PC-9 (cell line): ENCODE data around the gene GLTP. TPM values are rescaled to one million over a fixed set of nuclear protein-coding genes. Genes with fewer than 3 reads are reported as not detected.

ENCODE experiments used
- BruUV-seq: library from RNA; stranded (reverse); fragments of 400-500 nt; replicated peaks from 2 replicates; lab custom pipeline; 2021; lab: Mats Ljungman, UMichigan
- CTCF ChIA-PET: fragments of 300-600 bp; sonication (Branson Sonifier 250); formaldehyde crosslinking; loops from one replicate; lab custom pipeline; 2022; ENCODE audit warnings: antibody characterized with exemption; lab: Charles Lee
- POLR2A ChIA-PET: fragments of 300-600 bp; sonication (Branson Sonifier 250); formaldehyde crosslinking; loops from one replicate; lab custom pipeline; 2022; ENCODE audit warnings: antibody characterized with exemption; ENCODE audit not compliant: unreplicated experiment; lab: Charles Lee
- DNase-seq, 2 experiments: peaks; one replicate each; pipeline versions ENCODE4 v3.0.0 to v3.0.0-alpha.2; 2015 to 2022; ENCODE audit warnings: mixed read lengths in 1 of 2
- H2AFZ ChIP-seq: fragments of 200-600 bp; sonication (generic); 2 replicates; pipeline ENCODE4 v1.8.1; 2017; ENCODE audit warnings: antibody characterized with exemption
- H3F3A ChIP-seq: fragments of 200-600 bp; sonication (generic); 2 replicates; pipeline ENCODE4 v1.8.1; 2017; ENCODE audit warnings: antibody characterized with exemption, mild to moderate bottlenecking, low read depth; ENCODE audit not compliant: insufficient read depth
- H3K27ac ChIP-seq: fragments of 200-600 bp; sonication (generic); 2 replicates; pipeline ENCODE4 v1.6.1; 2016; ENCODE audit warnings: mixed run types
- H3K27me3 ChIP-seq: fragments of 200-600 bp; sonication (generic); 2 replicates; pipeline ENCODE4 v1.6.1; 2016; ENCODE audit warnings: low read depth, mixed run types; ENCODE audit not compliant: insufficient read depth
- H3K36me3 ChIP-seq: fragments of 200-600 bp; sonication (generic); 2 replicates; pipeline ENCODE4 v1.6.1; 2016; ENCODE audit warnings: low read depth, mixed run types
- H3K4me1 ChIP-seq: fragments of 200-600 bp; sonication (generic); replicated peaks from 2 replicates; pipeline ENCODE4 v1.6.1; 2016; ENCODE audit warnings: mixed run types; ENCODE audit not compliant: insufficient read depth
- H3K4me2 ChIP-seq: fragments of 200-600 bp; sonication (generic); 2 replicates; pipeline ENCODE4 v1.6.1; 2017; ENCODE audit warnings: mixed run types
- H3K4me3 ChIP-seq: fragments of 200-600 bp; sonication (generic); 2 replicates; pipeline ENCODE4 v1.6.1; 2016; ENCODE audit warnings: mixed run types
- H3K79me2 ChIP-seq: fragments of 200-600 bp; sonication (generic); 2 replicates; pipeline ENCODE4 v1.6.1; 2017; ENCODE audit warnings: low read depth, mixed run types
- H3K9me2 ChIP-seq: fragments of 200-600 bp; sonication (generic); 2 replicates; pipeline ENCODE4 v1.8.1; 2017; ENCODE audit warnings: mild to moderate bottlenecking; ENCODE audit not compliant: insufficient read depth
- H3K9me3 ChIP-seq: fragments of 200-600 bp; sonication (generic); 2 replicates; pipeline ENCODE4 v1.8.1; 2016; ENCODE audit warnings: low read depth; ENCODE audit not compliant: insufficient read depth
- H4K20me1 ChIP-seq: fragments of 200-600 bp; sonication (generic); 2 replicates; pipeline ENCODE4 v1.8.1; 2017; ENCODE audit not compliant: insufficient read depth
- EZH2 ChIP-seq: fragments of 200-600 bp; sonication (generic); IDR thresholded peaks from 2 replicates; pipeline ENCODE4 v1.8.0; 2017; ENCODE audit warnings: antibody characterized with exemption, low read depth
- intact Hi-C: fragments of 100-400 bp; cut with micrococcal nuclease; formaldehyde crosslinking; loops from one replicate; pipeline ENCODE4 v1.10.0; 2022; ENCODE audit not compliant: unreplicated experiment
- total RNA-seq: library from RNA; stranded (reverse); gene quantifications from 2 replicates; pipeline ENCODE4 v1.2.3, GENCODE V29; 2021
- TF ChIP-seq, protein P1 (sequence below): fragments of 200-600 bp; sonication (generic); conservative IDR thresholded peaks from 2 replicates; pipeline ENCODE4 v1.6.1; 2017; ENCODE audit warnings: mixed run types, antibody characterized with exemption, mild to moderate bottlenecking, moderate library complexity

The GLTP gene
- total RNA-seq, 1 experiment from 2014 or later, result 30.3 TPM

DNA sequence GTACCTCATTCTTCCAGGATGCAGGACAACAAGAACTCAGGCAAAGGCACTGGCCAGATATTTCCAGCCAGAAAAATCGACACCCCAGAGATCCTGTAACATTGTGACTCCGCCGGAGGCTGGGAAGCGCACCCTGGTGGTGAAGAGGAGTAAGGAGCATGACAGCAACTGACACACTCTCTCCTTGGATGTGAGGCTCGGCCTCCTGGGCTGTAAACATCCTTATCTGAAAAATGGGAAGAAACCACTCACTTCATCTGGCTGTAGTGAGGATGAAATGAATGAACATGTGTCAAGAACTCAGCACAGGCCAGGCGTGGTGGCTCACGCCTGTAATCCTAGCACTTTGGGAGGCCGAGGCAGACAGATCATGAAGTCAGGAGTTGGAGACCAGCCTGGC lies 47.3 kb upstream of the GLTP start:
- intact Hi-C loops, result loop anchor here (2.0 kb wide), 1 partner anchor 75 kb away; no protein-coding TSS in a partner anchor
- no peaks in the 10 kb centered on the region for H3K79me2 ChIP-seq
- TF ChIP-seq, protein P1, sequence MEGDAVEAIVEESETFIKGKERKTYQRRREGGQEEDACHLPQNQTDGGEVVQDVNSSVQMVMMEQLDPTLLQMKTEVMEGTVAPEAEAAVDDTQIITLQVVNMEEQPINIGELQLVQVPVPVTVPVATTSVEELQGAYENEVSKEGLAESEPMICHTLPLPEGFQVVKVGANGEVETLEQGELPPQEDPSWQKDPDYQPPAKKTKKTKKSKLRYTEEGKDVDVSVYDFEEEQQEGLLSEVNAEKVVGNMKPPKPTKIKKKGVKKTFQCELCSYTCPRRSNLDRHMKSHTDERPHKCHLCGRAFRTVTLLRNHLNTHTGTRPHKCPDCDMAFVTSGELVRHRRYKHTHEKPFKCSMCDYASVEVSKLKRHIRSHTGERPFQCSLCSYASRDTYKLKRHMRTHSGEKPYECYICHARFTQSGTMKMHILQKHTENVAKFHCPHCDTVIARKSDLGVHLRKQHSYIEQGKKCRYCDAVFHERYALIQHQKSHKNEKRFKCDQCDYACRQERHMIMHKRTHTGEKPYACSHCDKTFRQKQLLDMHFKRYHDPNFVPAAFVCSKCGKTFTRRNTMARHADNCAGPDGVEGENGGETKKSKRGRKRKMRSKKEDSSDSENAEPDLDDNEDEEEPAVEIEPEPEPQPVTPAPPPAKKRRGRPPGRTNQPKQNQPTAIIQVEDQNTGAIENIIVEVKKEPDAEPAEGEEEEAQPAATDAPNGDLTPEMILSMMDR, result peak; percentile 75
- TF ChIP-seq EZH2, result no peak
- H3K4me1 ChIP-seq, result 0 out of 2 replicates have a peak, but pooled peaks cover 3% of the 10 kb centered on the region
- no peak overlapping the region for H3K4me3 ChIP-seq
- no peak overlapping the region for H2AFZ ChIP-seq
- DNase-seq, result peak in 1 of 2 experiments; percentile 25
- H3K27ac ChIP-seq, result no peak overlapping the region
- H3K9me2 ChIP-seq, result no peaks in the 10 kb centered on the region
- 0 out of 2 replicates have a peak, but pooled peaks cover 7% of the 10 kb centered on the region for H3K36me3 ChIP-seq
- H3F3A ChIP-seq, result peaks cover 15% of the 10 kb centered on the region; the same call in 1 of the 2 replicates
- H3K27me3 ChIP-seq, result no peaks in the 10 kb centered on the region
- H4K20me1 ChIP-seq, result no peaks in the 10 kb centered on the region
- no peak overlapping the region for H3K4me2 ChIP-seq
- POLR2A ChIA-PET, result no interaction called here
- CTCF ChIA-PET, result no interaction called here
- no peaks in the 10 kb centered on the region for H3K9me3 ChIP-seq
- no TSS peak for BruUV-seq

DNA sequence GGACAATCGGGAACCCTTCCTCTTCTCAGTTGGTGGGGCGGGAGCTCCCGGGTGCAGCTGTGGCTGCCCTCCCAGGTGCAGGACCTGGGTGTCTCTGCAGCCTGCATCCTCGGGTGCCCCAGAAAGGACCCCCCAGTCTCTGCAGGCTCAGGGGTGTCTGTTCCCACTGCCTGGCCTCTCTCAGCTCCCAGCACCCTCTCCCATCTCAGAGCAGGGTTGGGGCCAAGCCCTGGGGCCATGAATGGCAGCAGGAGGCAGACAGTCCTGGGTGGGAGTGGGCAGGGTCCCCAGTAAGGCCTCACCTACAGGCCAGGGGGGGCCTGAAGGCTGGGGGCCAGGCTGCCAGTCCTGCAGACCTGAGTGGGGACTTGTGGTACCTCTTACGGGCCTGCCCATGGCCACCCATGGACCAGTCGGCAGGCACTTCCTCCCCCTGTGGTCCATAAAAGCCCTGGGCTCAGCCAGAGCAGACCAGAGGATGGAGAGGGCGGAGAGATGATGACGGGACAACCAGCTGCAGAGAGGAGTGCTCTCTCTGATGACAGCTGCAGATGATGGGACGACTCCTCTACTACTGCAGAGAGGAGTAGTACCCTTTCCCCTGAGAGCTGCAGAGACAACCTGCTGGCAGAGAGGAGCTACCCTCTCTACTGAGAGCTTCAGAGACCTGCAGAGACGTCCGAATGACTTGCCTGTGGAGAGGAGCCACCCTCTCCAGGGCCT lies 46.3 kb upstream of the GLTP start:
- BruUV-seq, result no TSS peak
- H3F3A ChIP-seq, result peaks cover 15% of the 10 kb centered on the region; the same call in 1 of the 2 replicates
- CTCF ChIA-PET, result no interaction called here

DNA sequence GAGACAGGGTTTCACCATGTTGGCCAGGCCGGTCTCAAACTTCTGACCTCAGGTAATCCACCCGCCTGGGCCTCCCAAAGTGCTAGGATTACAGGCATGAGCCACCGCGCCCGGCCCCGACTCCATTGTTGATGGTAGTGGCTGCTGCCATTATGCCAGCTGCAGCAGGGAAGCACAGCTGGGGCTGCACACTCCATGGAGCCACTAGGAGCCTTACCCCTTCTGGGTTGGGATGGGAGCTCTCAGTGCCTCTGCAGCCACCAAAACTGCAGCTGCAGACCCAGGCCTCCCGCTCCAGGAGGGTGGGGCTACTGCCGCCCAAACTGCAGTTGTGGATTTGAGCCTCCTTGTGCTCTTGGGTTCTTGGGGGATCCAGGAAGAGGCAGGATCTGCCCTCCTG lies 45.7 kb upstream of the GLTP start:
- H3K27me3 ChIP-seq, result no peaks in the 10 kb centered on the region
- H3K4me3 ChIP-seq, result no peak overlapping the region
- ChIA-PET CTCF (no interaction called here), POLR2A (no interaction called here)
- TF ChIP-seq EZH2, result no peak
- TF ChIP-seq, protein P1, result no peak
- H3F3A ChIP-seq, result peaks cover 15% of the 10 kb centered on the region; the same call in 1 of the 2 replicates
- no peak overlapping the region for H3K4me2 ChIP-seq
- BruUV-seq, result no TSS peak
- intact Hi-C loops, result loop anchor here (2.0 kb wide), 1 partner anchor 73 kb away; no protein-coding TSS in a partner anchor
- no peak overlapping the region for H3K27ac ChIP-seq
- no peaks in the 10 kb centered on the region for H3K36me3 ChIP-seq
- no peaks in the 10 kb centered on the region for H4K20me1 ChIP-seq
- no peaks in the 10 kb centered on the region for H3K9me2 ChIP-seq
- no peak for DNase-seq
- 0 out of 2 replicates have a peak, but pooled peaks cover 3% of the 10 kb centered on the region for H3K4me1 ChIP-seq
- no peaks in the 10 kb centered on the region for H3K79me2 ChIP-seq
- H2AFZ ChIP-seq, result no peak overlapping the region
- no peaks in the 10 kb centered on the region for H3K9me3 ChIP-seq

More for the DNA sequence above, 46.3 kb upstream of the GLTP start:
- no peak overlapping the region for H3K4me3 ChIP-seq
- H3K9me3 ChIP-seq, result no peaks in the 10 kb centered on the region
- H3K4me1 ChIP-seq, result 0 out of 2 replicates have a peak, but pooled peaks cover 3% of the 10 kb centered on the region
- H3K9me2 ChIP-seq, result no peaks in the 10 kb centered on the region
- TF ChIP-seq, protein P1, result no peak
- no peak for TF ChIP-seq EZH2
- POLR2A ChIA-PET, result no interaction called here
- no peak overlapping the region for H2AFZ ChIP-seq
- no peaks in the 10 kb centered on the region for H3K27me3 ChIP-seq
- no peak overlapping the region for H3K27ac ChIP-seq
- no peaks in the 10 kb centered on the region for H3K36me3 ChIP-seq
- H3K4me2 ChIP-seq, result no peak overlapping the region
- H3K79me2 ChIP-seq, result no peaks in the 10 kb centered on the region
- H4K20me1 ChIP-seq, result no peaks in the 10 kb centered on the region
- DNase-seq, result no peak
- intact Hi-C loops, result loop anchor here (2.0 kb wide), 1 partner anchor 74 kb away; no protein-coding TSS in a partner anchor
